ENCODE data around the gene HRC.
"Not testable (repeated sequence)": the region's sequence is repeated elsewhere in the genome, so short reads cannot be mapped to it uniquely, and the experiment has no call there.

The HRC gene

GRCh38 chr19:49135686-49136085, 19.5 kb downstream of the HRC start:
- no peak for DNase-seq (ENCODE audit: low spot score)

DNA sequence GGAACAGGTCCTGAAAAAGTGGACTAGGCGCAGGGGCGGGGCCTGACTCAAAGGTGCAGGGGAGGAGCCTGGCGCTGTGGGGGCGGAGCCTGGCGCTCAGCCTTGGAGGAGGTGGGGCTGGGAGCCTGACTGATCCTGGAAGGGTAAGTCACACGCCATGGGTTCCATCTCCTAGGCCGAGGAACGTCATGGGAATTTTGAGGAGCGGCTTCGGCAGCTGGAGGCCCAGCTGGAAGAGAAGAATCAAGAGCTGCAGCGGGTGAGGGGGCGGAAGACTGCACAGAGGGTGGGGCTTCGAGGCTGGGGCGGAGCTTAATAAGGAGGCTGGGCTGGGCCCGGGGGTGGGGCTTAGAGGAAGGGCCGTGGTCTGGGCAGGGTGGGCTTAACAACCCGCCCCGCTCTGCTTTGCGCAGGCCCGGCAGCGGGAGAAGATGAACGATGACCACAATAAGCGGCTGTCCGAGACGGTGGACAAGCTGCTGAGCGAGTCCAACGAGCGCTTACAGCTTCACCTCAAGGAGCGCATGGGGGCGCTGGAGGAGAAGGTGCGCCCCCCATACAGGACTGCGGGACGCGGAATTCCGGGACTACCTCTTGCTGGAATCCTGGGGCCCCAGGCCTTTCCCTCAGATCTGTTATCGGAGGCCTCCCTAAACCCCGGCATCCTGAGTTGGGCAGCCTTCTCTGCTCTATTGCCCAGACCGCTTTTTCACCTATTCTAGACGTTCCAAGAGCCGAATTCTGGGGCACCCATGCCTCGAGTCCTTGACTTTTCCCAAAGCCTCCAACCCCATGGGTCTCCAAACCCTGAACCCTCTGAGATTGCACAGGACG, 21.4 kb downstream of the HRC start:
- DNase-seq (ENCODE audit: low spot score) = peak; percentile 32

- DNase-seq (ENCODE audit: low spot score) = peak; percentile 16
These were observed 22.1 kb downstream of the HRC start for GRCh38 chr19:49132974-49133609.

GRCh38 chr19:49130325-49130724, 24.9 kb downstream of the HRC start:
- no peak for DNase-seq (ENCODE audit: low spot score)

DNA sequence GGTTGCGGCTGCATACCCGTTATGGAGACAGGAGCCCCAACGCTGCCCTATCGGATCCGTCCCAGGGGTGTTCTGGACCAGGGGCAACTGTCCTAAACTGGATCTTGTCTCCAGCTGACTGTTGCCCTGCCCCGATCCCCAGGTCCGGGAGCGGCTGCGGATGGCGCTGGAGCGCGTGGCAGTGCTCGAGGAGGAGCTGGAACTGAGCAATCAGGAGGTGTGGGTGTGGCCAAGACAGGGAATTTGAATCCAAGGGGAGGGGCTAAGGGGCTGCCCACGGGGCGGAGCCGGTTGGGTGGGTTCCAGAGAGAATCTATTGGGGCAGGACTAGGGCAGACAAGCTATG, 26.0 kb downstream of the HRC start:
- no peak for DNase-seq (ENCODE audit: low spot score)

GRCh38 chr19:49128545-49129237, 26.5 kb downstream of the HRC start:
- no peak for DNase-seq (ENCODE audit: low spot score)

GRCh38 chr19:49127674-49128544, 27.3 kb downstream of the HRC start:
- peak; percentile 94 for DNase-seq (ENCODE audit: low spot score)

DNA sequence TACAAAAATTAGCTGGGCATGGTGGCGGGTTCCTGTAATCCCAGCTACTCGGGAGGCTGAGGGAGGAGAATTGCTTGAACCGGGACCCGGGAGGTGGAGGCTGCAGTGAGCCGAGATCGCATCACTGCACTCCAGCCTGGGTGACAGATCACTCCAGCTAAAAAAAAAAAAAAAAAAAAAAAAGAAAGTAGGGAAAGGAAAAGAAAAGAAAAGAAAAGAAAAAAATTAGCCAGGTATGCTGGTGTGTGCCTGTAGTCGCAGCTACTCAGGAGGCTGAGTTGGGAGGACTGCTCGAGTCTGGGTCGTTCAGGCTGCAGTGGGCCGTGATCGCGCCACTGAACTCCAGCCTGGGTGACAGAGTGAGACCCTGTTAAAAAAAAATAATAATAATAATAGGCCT, 28.0 kb downstream of the HRC start:
- DNase-seq (ENCODE audit: low spot score) = not testable (repeated sequence)

DNA sequence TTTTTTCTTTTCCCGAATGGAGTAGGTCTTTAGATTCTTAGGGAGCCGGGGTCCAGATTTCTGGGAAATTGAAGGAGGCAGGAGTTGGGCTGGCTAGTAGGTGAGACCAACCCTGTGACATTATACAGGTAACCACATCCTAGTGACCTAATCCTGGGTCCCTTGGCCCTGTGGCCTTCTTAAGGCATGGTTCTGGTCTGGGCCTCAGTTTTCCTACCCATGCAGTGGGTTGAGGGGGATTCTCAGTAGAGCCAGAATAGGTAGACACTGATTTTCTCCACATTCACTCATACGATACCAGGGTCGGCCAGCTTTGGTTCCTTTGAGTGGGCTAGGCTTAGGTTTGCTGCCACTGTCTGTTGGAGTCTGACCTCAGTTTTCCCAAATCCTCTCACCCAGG, 28.6 kb downstream of the HRC start:
- DNase-seq (ENCODE audit: low spot score) = no peak

DNA sequence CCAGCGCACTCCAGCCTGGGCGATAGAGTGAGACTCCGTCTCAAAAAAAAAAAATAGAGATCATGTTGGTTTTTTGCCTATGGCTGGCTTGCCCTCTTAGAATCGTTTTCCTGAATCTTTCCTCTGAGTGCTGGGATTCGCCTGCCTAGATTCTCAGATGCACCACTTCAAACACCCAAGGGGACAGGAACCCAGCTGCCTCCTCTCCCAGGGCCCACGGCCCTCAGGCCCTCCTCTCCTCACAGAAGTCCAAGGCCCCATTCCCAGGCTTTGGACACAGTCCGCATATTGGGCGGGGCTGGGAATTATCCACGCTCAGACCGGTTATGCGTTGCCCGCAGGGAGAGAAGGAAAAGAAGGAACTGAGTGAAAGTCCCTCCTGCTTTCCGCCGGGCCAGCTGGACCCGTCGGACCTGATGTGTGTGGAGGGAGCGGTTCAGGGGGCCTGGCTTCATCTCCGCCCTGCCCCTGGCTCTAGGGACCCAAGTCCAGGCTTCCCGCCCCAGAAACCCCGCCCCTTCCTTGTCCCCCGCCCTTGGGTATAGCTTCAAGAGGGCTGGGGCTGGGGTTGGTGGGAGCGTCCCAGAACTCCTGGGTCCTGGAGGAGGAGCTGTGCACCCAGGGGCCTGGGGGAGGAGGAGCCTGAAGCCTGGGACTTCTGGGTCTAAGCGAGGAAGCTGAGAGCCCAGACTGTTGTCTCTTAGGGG, 30.0 kb downstream of the HRC start:
- DNase-seq (ENCODE audit: low spot score) = no peak

DNA sequence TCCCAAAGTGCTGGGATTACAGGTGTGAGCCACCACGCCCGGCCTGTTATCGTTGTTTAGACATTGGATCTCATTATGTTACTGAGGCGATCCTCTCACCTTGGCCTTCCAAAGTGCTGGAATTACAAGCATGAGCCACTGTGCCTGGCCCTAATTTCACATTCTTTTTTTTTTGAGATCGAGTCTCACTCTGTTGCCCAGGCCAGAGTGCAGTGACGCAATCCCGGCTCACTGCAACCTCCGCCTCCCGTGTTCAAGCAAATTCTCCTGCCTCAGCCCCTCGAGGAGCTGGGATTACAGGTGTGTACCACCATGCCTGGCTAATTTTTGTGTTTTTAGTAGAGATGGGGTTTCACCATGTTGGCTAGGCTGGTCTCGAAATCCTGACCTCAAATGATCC, 31.9 kb downstream of the HRC start:
- DNase-seq (ENCODE audit: low spot score) = not testable (repeated sequence)

DNA sequence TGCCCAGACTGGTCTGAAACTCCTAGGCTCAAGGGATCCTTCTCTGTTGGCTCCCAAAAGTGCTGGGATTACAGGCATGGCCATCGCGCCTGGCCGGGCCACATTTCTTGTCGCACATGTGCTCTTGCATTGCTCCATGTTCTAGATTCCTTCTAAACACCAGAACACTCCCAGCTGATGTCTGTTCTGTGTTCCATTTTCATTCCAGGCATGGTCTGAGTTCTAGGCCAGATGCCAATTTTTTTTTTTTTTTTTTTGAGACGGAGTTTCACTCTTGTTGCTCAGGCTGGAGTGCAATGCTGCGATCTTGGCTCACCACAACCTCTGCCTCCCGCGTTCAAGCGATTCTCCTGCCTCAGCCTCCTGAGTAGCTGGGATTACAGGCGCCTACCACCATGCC, 33.4 kb downstream of the HRC start:
- not testable (repeated sequence) for DNase-seq (ENCODE audit: low spot score)

DNA sequence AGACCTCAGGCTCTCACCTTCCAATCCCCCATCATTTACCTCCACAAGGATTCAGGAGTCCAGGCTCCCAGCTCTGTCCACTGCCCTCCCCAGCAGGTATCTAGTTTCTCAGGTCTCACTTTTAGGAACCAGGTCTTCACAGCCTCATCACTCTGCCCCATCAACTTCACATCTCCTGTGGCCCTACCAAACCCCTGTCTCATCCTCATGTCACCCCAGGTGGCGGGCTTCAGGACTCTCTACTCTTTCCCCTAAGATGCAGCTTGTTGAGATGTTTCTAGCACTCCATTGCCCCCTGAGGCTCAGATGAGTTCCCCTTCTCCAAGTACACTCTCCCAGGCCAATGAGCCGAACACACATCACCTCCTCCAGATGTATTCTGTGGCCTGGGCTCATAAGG, 34.3 kb downstream of the HRC start:
- DNase-seq (ENCODE audit: low spot score) = no peak

GRCh38 chr19:49120325-49120683, 34.9 kb downstream of the HRC start:
- DNase-seq (ENCODE audit: low spot score) = no peak

DNA sequence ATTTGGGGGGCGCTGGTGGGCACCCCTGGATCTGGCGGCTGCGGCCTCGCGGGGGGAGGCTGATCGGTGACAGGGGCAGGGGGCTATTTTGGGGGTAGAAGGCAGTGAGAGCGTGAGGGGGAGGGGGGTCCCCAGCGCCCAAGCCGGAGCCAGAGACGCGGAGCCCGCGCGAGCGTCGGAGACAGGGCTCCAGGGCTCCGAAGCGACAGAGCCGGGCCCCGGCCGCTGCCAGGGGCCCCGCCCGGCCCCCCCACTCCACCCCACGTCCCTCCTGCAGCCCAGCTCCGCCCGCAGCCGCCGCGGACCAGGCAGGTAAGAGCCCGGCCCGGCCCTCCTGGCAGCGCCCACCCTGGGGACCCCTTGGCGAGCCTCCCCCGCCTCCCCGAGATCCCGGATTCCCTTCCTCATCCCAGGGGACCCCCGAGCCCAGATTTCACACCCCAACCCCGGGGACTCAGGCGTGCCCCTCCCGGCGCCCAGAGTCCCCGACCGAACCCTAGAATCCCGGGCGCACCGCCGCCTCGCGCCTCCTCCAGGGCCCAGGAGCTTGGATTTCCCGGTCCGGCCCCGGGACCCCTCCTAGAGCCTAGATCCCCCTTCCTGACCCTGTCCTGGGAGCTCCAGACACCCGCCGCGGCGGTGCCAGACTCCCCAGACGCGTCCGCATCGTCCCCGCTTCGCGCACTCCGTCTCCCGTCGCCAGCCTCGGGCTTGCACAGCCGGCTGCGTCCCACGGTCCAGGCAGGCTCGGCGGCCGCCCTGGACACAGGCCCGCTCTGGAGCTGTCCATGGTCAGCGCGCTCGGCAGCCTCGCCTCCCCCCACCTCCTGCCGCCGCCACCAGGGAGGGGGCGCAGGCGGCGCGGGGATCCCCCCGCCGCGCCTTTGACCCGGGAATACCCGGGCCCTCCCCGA, 35.5 kb downstream of the HRC start, which contains the start of gene PPFIA3:
Gene PPFIA3 (plus strand): TSS at position 134 of the 914 bp plus-strand sequence. CDS start 8,330 bp downstream, outside the sequence.
- DNase-seq (ENCODE audit: low spot score) = no peak

DNA sequence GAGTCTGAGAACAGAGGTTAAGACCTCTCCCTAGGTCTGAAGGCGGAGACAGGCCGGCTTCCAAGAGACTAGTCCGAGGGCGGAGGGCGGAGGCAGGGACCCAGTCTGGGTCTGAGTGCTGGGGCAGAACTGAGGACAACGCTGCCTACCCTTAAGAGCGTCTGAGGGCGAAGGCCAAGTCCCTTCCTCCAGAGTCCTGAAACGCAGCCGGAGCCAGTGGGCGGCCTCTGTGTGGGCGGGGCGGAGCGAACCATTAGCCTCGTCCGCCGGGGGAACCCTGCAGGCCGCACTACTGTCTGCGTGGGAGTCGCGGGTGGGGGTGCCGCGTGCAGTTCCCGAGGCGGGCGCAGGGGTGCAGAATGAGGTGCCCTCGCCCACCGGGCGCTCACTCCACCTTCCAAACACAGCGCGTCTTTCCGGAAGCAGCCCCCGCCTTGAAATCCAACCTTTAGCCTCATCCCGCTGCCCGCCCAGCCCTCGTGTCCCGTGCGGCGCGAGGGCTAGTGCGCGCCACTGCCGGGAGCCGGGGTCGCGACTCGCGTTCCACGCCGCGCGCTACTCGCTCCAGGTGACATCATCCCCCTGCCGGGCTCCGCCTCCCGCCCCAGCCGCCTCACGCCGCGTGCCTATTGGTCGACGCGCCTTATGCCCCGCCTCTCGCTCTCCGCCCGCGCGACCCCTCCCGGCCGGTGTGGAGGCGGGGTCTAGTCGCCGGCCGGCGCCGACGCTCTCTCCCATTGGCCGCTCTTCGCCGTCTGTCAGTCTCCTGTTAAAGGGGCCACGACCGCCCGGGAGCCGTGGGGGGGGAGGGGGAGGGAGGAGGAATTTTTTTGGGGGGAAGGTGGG, 36.4 kb downstream of the HRC start, which contains the start of gene C19orf73:
Gene C19orf73 (minus strand): TSS at position 579 of the 846 bp plus-strand sequence. CDS start 121 bp downstream, at position 458.
- peak; percentile 96 for DNase-seq (ENCODE audit: low spot score)

DNA sequence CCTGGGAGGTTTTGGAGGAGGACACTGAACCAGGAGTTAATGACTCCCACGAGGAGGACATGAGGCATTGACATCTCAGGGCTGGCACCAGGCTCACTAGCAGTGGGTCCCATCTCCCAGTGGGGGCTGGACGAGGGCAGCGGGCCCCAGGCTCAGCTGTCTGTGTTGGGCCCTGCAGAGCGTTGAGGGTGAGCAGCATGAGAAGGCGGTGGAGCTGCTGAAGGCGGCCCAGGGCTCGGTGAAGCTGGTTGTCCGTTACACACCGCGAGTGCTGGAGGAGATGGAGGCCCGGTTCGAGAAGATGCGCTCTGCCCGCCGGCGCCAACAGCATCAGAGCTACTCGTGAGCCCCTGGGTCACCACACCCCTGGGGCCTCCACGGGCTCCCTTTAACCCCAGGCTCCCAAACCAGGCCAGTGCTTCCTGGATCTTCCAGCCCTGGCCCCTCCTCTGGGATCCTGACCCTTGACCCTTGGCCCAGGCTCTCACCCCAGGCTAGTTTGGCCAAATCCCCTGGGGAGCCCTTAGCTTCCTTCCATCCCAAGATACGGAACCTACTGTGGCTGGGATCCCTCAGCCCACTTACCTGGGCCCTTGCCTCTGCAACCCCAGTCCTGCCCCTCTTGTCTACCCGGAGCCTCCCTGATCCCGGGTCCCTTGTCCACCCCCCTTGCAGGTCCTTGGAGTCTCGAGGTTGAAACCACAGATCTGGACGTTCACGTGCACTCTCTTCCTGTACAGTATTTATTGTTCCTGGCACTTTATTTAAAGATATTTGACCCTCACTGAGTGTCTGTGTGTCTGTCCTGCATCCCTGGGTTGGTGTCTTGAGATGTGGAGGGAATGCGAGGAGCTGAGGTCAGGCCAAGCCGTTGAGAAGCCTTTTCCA, 37.3 kb downstream of the HRC start:
- no peak for DNase-seq (ENCODE audit: low spot score)

DNA sequence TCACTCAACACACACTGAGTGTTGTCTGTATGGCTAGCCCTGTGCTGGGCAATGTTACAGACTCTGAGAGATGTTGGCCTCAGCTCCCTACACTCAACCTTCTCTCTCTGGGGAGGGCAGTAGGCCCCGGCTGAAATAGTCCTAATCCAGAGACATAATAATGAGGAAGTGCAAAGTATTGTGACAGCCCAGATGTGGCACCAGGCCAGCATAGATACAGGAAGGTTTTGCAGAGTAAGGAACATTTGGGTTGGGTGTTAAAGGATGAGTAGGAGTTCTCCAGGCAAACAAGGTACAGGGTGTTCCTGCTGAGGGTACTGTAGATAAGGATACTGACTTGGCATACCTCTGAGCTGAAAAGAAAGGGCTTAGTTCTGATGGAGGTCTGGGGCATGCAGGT, 38.7 kb downstream of the HRC start:
- DNase-seq (ENCODE audit: low spot score) = no peak
